ENCODE data around the gene ARID2. TPM values are rescaled to one million over a fixed set of nuclear protein-coding genes. Genes with fewer than 3 reads are reported as not detected.

ARID2 gene
- total and polyA plus RNA-seq, 10 of the 15 experiments (the other 5 are each of a cell fraction or from before 2014, with no cell fraction given), result 9.2 to 29.8 (median 20.3) TPM

DNA sequence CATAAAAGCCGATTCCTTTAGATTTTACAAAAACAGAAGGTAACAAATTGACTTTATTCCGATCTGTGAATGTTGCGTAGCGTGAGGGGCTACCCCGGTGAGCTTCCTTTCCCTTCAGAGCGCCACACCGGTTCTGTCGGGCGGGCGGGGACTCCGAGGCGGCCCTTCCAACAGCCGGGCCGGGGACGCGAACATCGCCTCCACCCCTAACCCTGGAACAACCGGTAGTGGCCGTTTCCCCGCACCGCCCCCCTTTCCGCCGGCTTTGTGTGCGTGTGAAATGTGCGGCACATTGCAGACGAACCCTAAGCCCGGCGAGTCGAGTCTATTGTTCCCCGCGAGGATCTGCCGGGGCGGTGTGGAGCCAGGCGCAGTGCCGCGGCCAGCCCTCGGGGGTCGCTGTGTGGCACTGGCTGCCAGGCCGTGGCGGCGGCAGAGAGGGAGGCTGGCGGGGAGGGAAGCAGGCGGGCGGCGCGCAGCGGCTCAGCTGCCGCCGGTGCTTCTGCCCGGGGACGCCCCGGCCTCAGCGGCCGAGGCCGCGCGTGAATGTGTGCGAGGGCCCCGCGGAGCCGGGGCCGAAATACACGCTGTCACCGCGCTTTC lies 775 bp upstream of the ARID2 start (continued):
- TF ChIP-seq, protein P1, sequence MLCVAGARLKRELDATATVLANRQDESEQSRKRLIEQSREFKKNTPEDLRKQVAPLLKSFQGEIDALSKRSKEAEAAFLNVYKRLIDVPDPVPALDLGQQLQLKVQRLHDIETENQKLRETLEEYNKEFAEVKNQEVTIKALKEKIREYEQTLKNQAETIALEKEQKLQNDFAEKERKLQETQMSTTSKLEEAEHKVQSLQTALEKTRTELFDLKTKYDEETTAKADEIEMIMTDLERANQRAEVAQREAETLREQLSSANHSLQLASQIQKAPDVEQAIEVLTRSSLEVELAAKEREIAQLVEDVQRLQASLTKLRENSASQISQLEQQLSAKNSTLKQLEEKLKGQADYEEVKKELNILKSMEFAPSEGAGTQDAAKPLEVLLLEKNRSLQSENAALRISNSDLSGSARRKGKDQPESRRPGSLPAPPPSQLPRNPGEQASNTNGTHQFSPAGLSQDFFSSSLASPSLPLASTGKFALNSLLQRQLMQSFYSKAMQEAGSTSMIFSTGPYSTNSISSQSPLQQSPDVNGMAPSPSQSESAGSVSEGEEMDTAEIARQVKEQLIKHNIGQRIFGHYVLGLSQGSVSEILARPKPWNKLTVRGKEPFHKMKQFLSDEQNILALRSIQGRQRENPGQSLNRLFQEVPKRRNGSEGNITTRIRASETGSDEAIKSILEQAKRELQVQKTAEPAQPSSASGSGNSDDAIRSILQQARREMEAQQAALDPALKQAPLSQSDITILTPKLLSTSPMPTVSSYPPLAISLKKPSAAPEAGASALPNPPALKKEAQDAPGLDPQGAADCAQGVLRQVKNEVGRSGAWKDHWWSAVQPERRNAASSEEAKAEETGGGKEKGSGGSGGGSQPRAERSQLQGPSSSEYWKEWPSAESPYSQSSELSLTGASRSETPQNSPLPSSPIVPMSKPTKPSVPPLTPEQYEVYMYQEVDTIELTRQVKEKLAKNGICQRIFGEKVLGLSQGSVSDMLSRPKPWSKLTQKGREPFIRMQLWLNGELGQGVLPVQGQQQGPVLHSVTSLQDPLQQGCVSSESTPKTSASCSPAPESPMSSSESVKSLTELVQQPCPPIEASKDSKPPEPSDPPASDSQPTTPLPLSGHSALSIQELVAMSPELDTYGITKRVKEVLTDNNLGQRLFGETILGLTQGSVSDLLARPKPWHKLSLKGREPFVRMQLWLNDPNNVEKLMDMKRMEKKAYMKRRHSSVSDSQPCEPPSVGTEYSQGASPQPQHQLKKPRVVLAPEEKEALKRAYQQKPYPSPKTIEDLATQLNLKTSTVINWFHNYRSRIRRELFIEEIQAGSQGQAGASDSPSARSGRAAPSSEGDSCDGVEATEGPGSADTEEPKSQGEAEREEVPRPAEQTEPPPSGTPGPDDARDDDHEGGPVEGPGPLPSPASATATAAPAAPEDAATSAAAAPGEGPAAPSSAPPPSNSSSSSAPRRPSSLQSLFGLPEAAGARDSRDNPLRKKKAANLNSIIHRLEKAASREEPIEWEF (IDR thresholded peaks at IDR 0.05; ENCODE audit: insufficient replicate concordance, low read depth, low read length), result no peak
- TF ChIP-seq, protein P2, sequence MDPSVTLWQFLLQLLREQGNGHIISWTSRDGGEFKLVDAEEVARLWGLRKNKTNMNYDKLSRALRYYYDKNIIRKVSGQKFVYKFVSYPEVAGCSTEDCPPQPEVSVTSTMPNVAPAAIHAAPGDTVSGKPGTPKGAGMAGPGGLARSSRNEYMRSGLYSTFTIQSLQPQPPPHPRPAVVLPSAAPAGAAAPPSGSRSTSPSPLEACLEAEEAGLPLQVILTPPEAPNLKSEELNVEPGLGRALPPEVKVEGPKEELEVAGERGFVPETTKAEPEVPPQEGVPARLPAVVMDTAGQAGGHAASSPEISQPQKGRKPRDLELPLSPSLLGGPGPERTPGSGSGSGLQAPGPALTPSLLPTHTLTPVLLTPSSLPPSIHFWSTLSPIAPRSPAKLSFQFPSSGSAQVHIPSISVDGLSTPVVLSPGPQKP (IDR thresholded peaks at IDR 0.05; ENCODE audit: low read depth, low read length), result peak; percentile 59
- peak; percentile 50; the same call in 1 of the 2 replicates for TF ChIP-seq MTA2 (IDR thresholded peaks at IDR 0.05; ENCODE audit: low read depth)
- TF ChIP-seq TAF1 (IDR thresholded peaks at IDR 0.05; ENCODE audit: borderline replicate concordance, low read depth, low read length), result peak; percentile 87
- no peak for TF ChIP-seq NFYA (IDR thresholded peaks at IDR 0.05; ENCODE audit: borderline replicate concordance, low read depth, low read length)
- TF ChIP-seq, protein P3, sequence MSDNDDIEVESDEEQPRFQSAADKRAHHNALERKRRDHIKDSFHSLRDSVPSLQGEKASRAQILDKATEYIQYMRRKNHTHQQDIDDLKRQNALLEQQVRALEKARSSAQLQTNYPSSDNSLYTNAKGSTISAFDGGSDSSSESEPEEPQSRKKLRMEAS (IDR thresholded peaks at IDR 0.05; ENCODE audit: low read depth, low read length), result peak; percentile 89
- no peak for TF ChIP-seq FOS (IDR thresholded peaks at IDR 0.05; ENCODE audit: borderline replicate concordance, extremely low read depth, insufficient read length)
- no peak for TF ChIP-seq CEBPB (IDR thresholded peaks at IDR 0.05; ENCODE audit: borderline replicate concordance in 1 of 2, low read depth in 2 of 2, low read length in 2 of 2)
- TF ChIP-seq NFIC (IDR thresholded peaks at IDR 0.05; ENCODE audit: low read depth, low read length), result 0 out of 2 replicates have a peak, but pooled peaks have one; percentile 16
- peak; percentile 96 for TF ChIP-seq POLR2A (IDR thresholded peaks at IDR 0.05; ENCODE audit: low read depth, low read length)
- TF ChIP-seq, protein P4, sequence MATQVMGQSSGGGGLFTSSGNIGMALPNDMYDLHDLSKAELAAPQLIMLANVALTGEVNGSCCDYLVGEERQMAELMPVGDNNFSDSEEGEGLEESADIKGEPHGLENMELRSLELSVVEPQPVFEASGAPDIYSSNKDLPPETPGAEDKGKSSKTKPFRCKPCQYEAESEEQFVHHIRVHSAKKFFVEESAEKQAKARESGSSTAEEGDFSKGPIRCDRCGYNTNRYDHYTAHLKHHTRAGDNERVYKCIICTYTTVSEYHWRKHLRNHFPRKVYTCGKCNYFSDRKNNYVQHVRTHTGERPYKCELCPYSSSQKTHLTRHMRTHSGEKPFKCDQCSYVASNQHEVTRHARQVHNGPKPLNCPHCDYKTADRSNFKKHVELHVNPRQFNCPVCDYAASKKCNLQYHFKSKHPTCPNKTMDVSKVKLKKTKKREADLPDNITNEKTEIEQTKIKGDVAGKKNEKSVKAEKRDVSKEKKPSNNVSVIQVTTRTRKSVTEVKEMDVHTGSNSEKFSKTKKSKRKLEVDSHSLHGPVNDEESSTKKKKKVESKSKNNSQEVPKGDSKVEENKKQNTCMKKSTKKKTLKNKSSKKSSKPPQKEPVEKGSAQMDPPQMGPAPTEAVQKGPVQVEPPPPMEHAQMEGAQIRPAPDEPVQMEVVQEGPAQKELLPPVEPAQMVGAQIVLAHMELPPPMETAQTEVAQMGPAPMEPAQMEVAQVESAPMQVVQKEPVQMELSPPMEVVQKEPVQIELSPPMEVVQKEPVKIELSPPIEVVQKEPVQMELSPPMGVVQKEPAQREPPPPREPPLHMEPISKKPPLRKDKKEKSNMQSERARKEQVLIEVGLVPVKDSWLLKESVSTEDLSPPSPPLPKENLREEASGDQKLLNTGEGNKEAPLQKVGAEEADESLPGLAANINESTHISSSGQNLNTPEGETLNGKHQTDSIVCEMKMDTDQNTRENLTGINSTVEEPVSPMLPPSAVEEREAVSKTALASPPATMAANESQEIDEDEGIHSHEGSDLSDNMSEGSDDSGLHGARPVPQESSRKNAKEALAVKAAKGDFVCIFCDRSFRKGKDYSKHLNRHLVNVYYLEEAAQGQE (IDR thresholded peaks at IDR 0.05; ENCODE audit: low read depth, low read length), result no peak
- TF ChIP-seq KAT2A (conservative IDR thresholded peaks at IDR 0.05; ENCODE audit: control insufficient read depth, low read depth, low read length), result no peak
- TF ChIP-seq SMC3 (IDR thresholded peaks at IDR 0.05; ENCODE audit: borderline replicate concordance, low read length), result peak; percentile 35; the same call in 1 of the 2 replicates
- no peak for TF ChIP-seq HDAC6 (IDR thresholded peaks at IDR 0.05; ENCODE audit: unreplicated experiment)
- TF ChIP-seq EZH2 (IDR thresholded peaks at IDR 0.05; ENCODE audit: borderline replicate concordance, control insufficient read depth, low read depth, low read length), result no peak
- TF ChIP-seq, protein P5, sequence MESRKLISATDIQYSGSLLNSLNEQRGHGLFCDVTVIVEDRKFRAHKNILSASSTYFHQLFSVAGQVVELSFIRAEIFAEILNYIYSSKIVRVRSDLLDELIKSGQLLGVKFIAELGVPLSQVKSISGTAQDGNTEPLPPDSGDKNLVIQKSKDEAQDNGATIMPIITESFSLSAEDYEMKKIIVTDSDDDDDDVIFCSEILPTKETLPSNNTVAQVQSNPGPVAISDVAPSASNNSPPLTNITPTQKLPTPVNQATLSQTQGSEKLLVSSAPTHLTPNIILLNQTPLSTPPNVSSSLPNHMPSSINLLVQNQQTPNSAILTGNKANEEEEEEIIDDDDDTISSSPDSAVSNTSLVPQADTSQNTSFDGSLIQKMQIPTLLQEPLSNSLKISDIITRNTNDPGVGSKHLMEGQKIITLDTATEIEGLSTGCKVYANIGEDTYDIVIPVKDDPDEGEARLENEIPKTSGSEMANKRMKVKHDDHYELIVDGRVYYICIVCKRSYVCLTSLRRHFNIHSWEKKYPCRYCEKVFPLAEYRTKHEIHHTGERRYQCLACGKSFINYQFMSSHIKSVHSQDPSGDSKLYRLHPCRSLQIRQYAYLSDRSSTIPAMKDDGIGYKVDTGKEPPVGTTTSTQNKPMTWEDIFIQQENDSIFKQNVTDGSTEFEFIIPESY (IDR thresholded peaks at IDR 0.05), result no peak
- TF ChIP-seq NFYB (IDR thresholded peaks at IDR 0.05; ENCODE audit: insufficient read depth, low read depth, low read length), result no peak
